Regular cardiac myocyte (primary cell): ENCODE results near the gene ZNF396. TPM values are rescaled to one million over a fixed set of nuclear protein-coding genes. Genes with fewer than 3 reads are reported as not detected.

Source experiments
- total RNA-seq: library from RNA; depleted of rRNA; stranded (reverse); fragments of >200 nt; gene quantifications from 2 replicates; pipeline ENCODE4 v1.2.3, GENCODE V29; 2014

ZNF396 gene
- 1.3 and 2.0 TPM in 2 replicates for total RNA-seq

GRCh38 chr18:35376742-35377695 lies at the start of gene ZNF396:
TSS of gene ZNF396 (minus strand) at chr18:35377337. CDS start at chr18:35374292, 3,045 bp downstream.

GRCh38 chr18:35343936-35344735 lies 33.0 kb downstream of the ZNF396 start, which contains the start of gene ZNF24:
TSS of gene ZNF24 (minus strand) at chr18:35344420. CDS start at chr18:35340650, 3,770 bp downstream.

Other genes starting within 250 kb of the ZNF396 start
- gene ZNF397, start 136.3 kb downstream of the ZNF396 start, total RNA-seq, result 10.5 and 17.5 TPM in 2 replicates
- 13.8 and 25.9 TPM in 2 replicates for gene ZSCAN30, start 87.1 kb downstream of the ZNF396 start, total RNA-seq
- 34.1 and 35.5 TPM in 2 replicates for gene ZNF24, start 32.9 kb downstream of the ZNF396 start, total RNA-seq
- 7.3 and 14.2 TPM in 2 replicates for gene INO80C, start 120.6 kb upstream of the ZNF396 start, total RNA-seq
- gene GALNT1, start 204.4 kb upstream of the ZNF396 start, total RNA-seq, result 190 and 202 TPM in 2 replicates